Astrocyte (in vitro differentiated cells and primary cell): ENCODE measurements around the gene SPARCL1. TPM values are rescaled to one million over a fixed set of nuclear protein-coding genes. Genes with fewer than 3 reads are reported as not detected.
"Not testable (repeated sequence)": the region's sequence is repeated elsewhere in the genome, so short reads cannot be mapped to it uniquely, and the experiment has no call there.

Experiments used
- DNase-seq: peaks from one replicate; pipeline ENCODE4 v3.0.0-alpha.2; 2010; ENCODE audit warnings: low read depth
- FAIRE-seq: peaks from 2 replicates; lab custom pipeline; 2011; peaks lifted over from hg19 to GRCh38; lab: Jason Lieb, UNC
- H2AFZ ChIP-seq: 2 replicates; pipeline ENCODE4 v1.6.0; 2012; ENCODE audit warnings: low read depth, low read length, inconsistent platforms
- H3K27ac ChIP-seq: 2 replicates; pipeline ENCODE4 v1.5.1; 2011; ENCODE audit warnings: low read depth, low read length, inconsistent platforms
- H3K27me3 ChIP-seq: 2 replicates; pipeline ENCODE4 v1.6.0; 2011; ENCODE audit warnings: low read length, inconsistent platforms; ENCODE audit not compliant: insufficient read depth
- H3K36me3 ChIP-seq: 2 replicates; pipeline ENCODE4 v1.5.1; 2011; ENCODE audit warnings: low read length, inconsistent platforms; ENCODE audit not compliant: insufficient read depth
- H3K4me1 ChIP-seq: 2 replicates; pipeline ENCODE4 v1.5.1; 2011; ENCODE audit warnings: low read length, inconsistent platforms; ENCODE audit not compliant: insufficient read depth
- H3K4me2 ChIP-seq: 2 replicates; pipeline ENCODE4 v1.6.0; 2012; ENCODE audit warnings: low read length, inconsistent platforms
- H3K4me3 ChIP-seq: 2 replicates; pipeline ENCODE4 v1.5.1; 2011; ENCODE audit warnings: low read depth, mild to moderate bottlenecking, low read length, inconsistent platforms; ENCODE audit not compliant: insufficient read depth
- H3K79me2 ChIP-seq: 2 replicates; pipeline ENCODE4 v1.6.0; 2012; ENCODE audit warnings: mild to moderate bottlenecking, low read length, inconsistent platforms; ENCODE audit not compliant: insufficient read depth
- H3K9ac ChIP-seq: 2 replicates; pipeline ENCODE4 v1.6.0; 2012; ENCODE audit warnings: mild to moderate bottlenecking, low read length, inconsistent platforms
- H3K9me3 ChIP-seq: 2 replicates; pipeline ENCODE4 v1.5.1; 2012; ENCODE audit warnings: low read depth, mild to moderate bottlenecking, low read length, inconsistent platforms; ENCODE audit not compliant: insufficient read depth
- H4K20me1 ChIP-seq: 2 replicates; pipeline ENCODE4 v1.6.0; 2012; ENCODE audit warnings: low read length, inconsistent platforms; ENCODE audit not compliant: insufficient read depth
- H3K27ac Mint-ChIP-seq: one replicate; pipeline ENCODE4 v1.8.0; 2021; ENCODE audit warnings: mild to moderate bottlenecking, mixed read lengths; ENCODE audit not compliant: unreplicated experiment
- H3K27me3 Mint-ChIP-seq: one replicate; pipeline ENCODE4 v1.8.0; 2021; ENCODE audit warnings: low read depth, mixed read lengths; ENCODE audit not compliant: unreplicated experiment
- H3K36me3 Mint-ChIP-seq: one replicate; pipeline ENCODE4 v1.8.0; 2021; ENCODE audit warnings: low read depth, mixed read lengths; ENCODE audit not compliant: unreplicated experiment
- H3K4me1 Mint-ChIP-seq: one replicate; pipeline ENCODE4 v1.8.0; 2021; ENCODE audit warnings: low read depth, mixed read lengths; ENCODE audit not compliant: unreplicated experiment
- H3K4me3 Mint-ChIP-seq: one replicate; pipeline ENCODE4 v1.8.0; 2021; ENCODE audit warnings: mild to moderate bottlenecking, moderate library complexity, mixed read lengths; ENCODE audit not compliant: unreplicated experiment
- H3K9me3 Mint-ChIP-seq: one replicate; pipeline ENCODE4 v1.8.0; 2021; ENCODE audit warnings: mild to moderate bottlenecking, mixed read lengths; ENCODE audit not compliant: unreplicated experiment
- CTCF ChIP-seq: IDR thresholded peaks from 2 replicates; pipeline ENCODE4 v1.5.1; 2011; ENCODE audit warnings: low read depth, mild to moderate bottlenecking, inconsistent platforms, low read length, moderate library complexity; ENCODE audit not compliant: insufficient read depth
- EZH2 ChIP-seq: IDR thresholded peaks from 2 replicates; pipeline ENCODE4 v1.6.1; 2012; ENCODE audit warnings: mild to moderate bottlenecking, low read length, inconsistent platforms; ENCODE audit not compliant: insufficient read depth
- total RNA-seq: library from RNA; stranded (reverse); gene quantifications from 2 replicates; pipeline ENCODE4 v1.2.1, GENCODE V29; 2021

The SPARCL1 gene
- total RNA-seq, 1 donor from 2014 or later = 0.25 TPM

GRCh38 chr4:87461281-87461700 is 67.9 kb downstream of the SPARCL1 start:
- H3K9ac ChIP-seq = no peak overlapping the region
- no peaks in the 10 kb centered on the region for H3K79me2 ChIP-seq
- no peaks in the 10 kb centered on the region for H3K27me3 ChIP-seq
- Mint-ChIP-seq H3K27ac (no peak overlapping the region), H3K27me3 (no peaks in the 10 kb centered on the region), H3K4me3 (no peak overlapping the region), H3K4me1 (no peaks in the 10 kb centered on the region), H3K36me3 (peaks cover 11% of the 10 kb centered on the region), H3K9me3 (no peaks in the 10 kb centered on the region)
- peaks cover 8% of the 10 kb centered on the region for H3K36me3 ChIP-seq
- H3K9me3 ChIP-seq = no peaks in the 10 kb centered on the region
- no peak overlapping the region for H2AFZ ChIP-seq
- peak; percentile 31 for DNase-seq
- H3K4me2 ChIP-seq = no peak overlapping the region
- no peak overlapping the region for H3K4me3 ChIP-seq
- no peak for FAIRE-seq
- TF ChIP-seq EZH2 (no peak), CTCF (no peak)
- no peak overlapping the region for H3K27ac ChIP-seq
- H4K20me1 ChIP-seq = no peaks in the 10 kb centered on the region
- no peaks in the 10 kb centered on the region for H3K4me1 ChIP-seq

DNA sequence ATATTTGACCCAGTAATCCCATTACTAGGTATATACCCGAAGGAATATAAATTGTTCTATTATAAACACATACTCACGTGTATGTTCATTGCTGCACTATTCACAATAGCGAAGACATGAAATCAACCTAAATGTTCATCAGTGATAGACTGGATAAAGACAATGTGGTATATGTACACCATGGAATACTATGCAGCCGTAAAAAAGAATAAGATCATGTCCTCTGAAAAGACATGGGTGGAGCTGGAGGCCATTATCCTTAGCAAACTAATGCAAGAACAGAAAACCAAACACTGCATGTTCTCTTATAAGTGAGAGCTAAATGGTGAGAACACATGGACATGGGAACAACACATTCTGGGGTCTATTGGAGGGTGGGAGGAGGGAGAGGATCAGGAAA is 70.3 kb downstream of the SPARCL1 start:
- Mint-ChIP-seq H3K9me3 (no peaks in the 10 kb centered on the region), H3K4me1 (peaks cover 3% of the 10 kb centered on the region), H3K36me3 (peaks cover 13% of the 10 kb centered on the region), H3K27ac (no peak overlapping the region), H3K4me3 (no peak overlapping the region), H3K27me3 (no peaks in the 10 kb centered on the region)
- no peak overlapping the region for H2AFZ ChIP-seq
- TF ChIP-seq EZH2 (no peak), CTCF (no peak)
- no peaks in the 10 kb centered on the region for H4K20me1 ChIP-seq
- FAIRE-seq = no peak
- H3K27ac ChIP-seq = no peak overlapping the region
- H3K36me3 ChIP-seq = peaks cover 12% of the 10 kb centered on the region
- no peaks in the 10 kb centered on the region for H3K79me2 ChIP-seq
- H3K4me3 ChIP-seq = no peak overlapping the region
- no peak overlapping the region for H3K4me2 ChIP-seq
- no peaks in the 10 kb centered on the region for H3K4me1 ChIP-seq
- DNase-seq = no peak
- H3K9me3 ChIP-seq = no peaks in the 10 kb centered on the region
- no peak overlapping the region for H3K9ac ChIP-seq
- H3K27me3 ChIP-seq = no peaks in the 10 kb centered on the region

- no peaks in the 10 kb centered on the region for H3K9me3 ChIP-seq
- no peak overlapping the region for H3K27ac ChIP-seq
- H3K36me3 ChIP-seq = peaks cover 13% of the 10 kb centered on the region
- H3K9ac ChIP-seq = no peak overlapping the region
- H3K79me2 ChIP-seq = no peaks in the 10 kb centered on the region
- H3K27me3 Mint-ChIP-seq = no peaks in the 10 kb centered on the region
- peaks cover 11% of the 10 kb centered on the region for H3K36me3 Mint-ChIP-seq
- H3K4me3 ChIP-seq = no peak overlapping the region
- H3K27me3 ChIP-seq = no peaks in the 10 kb centered on the region
- no peaks in the 10 kb centered on the region for H4K20me1 ChIP-seq
- no peaks in the 10 kb centered on the region for H3K4me1 ChIP-seq
- H3K9me3 Mint-ChIP-seq = no peaks in the 10 kb centered on the region
- peaks cover 3% of the 10 kb centered on the region for H3K4me1 Mint-ChIP-seq
- no peak overlapping the region for H3K27ac Mint-ChIP-seq
- no peak overlapping the region for H3K4me3 Mint-ChIP-seq
- H3K4me2 ChIP-seq = no peak overlapping the region
- H2AFZ ChIP-seq = no peak overlapping the region
- FAIRE-seq (no peak), DNase-seq (no peak)
- TF ChIP-seq EZH2 (no peak), CTCF (no peak)
These were observed 77.6 kb downstream of the SPARCL1 start for GRCh38 chr4:87451537-87451936.

DNA sequence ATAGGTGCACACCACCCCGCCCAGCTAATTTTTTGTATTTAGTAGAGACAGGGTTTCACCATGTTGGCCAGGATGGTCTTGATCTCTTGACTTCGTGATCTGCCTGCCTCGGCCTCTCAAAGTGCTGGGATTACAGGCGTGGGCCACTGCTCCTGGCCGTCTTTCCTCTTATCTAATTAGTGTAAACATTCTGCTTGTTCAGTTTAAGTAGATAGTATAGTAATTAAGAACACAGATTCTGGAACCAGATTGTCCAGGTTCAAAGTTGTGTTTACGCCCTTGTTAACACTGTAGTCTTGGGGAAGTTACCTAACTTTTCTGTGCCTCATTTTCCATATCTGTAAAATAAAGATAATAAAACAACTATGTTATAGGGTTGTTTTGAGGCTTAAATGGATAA is 82.8 kb downstream of the SPARCL1 start:
- not testable (repeated sequence) for DNase-seq, H4K20me1 ChIP-seq, H3K9me3 ChIP-seq, H3K4me1 Mint-ChIP-seq, H3K9ac ChIP-seq, H3K79me2 ChIP-seq, H3K27me3 Mint-ChIP-seq, H3K4me1 ChIP-seq, H3K27ac Mint-ChIP-seq, H3K9me3 Mint-ChIP-seq, H3K4me2 ChIP-seq, FAIRE-seq, H3K4me3 ChIP-seq, H3K4me3 Mint-ChIP-seq, H3K27ac ChIP-seq, H2AFZ ChIP-seq, H3K27me3 ChIP-seq
- peaks cover 15% of the 10 kb centered on the region for H3K36me3 ChIP-seq
- H3K36me3 Mint-ChIP-seq = peaks cover 15% of the 10 kb centered on the region
